ENCODE data around the gene SIL1. TPM values are rescaled to one million over a fixed set of nuclear protein-coding genes. Genes with fewer than 3 reads are reported as not detected.

The SIL1 gene
- total RNA-seq, 4 donors from 2014 or later = 41.4 to 63.1 (median 52.8) TPM

DNA sequence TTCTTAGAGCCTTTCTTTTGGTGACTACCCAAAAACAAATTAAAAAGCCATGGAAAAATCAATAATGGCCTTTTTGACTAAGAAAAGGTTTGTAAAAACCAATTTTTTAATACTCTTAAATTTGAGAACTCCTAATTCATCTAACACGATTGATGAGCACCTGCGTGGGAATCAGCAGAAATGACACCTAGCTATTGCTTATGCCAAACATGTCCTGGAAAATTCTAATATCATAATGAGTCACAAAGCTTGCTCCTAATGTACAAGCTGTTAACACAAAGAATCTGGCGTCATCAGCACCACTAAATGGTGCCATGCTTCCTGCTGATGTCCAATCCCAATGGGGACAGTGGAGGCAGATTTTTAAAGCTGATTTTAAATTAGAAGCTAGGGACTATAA lies 176.8 kb downstream of the SIL1 start:
- Histone ChIP-seq H3K27ac (no peak overlapping the region), H3K4me1 (no peaks in the 10 kb centered on the region), H3K4me3 (no peak overlapping the region), H3K9me3 (no peaks in the 10 kb centered on the region), H3K36me3 (peaks cover 0 to 74% (median 0%) of the 10 kb centered on the region in 3 donors), H3K27me3 (no peaks in the 10 kb centered on the region)
- no peak for DNase-seq (ENCODE audit: low spot score in 2 of 2)
- no peak for TF ChIP-seq POLR2A (IDR thresholded peaks at IDR 0.05)
- TF ChIP-seq EP300 (IDR thresholded peaks at IDR 0.05) = no peak
- TF ChIP-seq, protein P1, sequence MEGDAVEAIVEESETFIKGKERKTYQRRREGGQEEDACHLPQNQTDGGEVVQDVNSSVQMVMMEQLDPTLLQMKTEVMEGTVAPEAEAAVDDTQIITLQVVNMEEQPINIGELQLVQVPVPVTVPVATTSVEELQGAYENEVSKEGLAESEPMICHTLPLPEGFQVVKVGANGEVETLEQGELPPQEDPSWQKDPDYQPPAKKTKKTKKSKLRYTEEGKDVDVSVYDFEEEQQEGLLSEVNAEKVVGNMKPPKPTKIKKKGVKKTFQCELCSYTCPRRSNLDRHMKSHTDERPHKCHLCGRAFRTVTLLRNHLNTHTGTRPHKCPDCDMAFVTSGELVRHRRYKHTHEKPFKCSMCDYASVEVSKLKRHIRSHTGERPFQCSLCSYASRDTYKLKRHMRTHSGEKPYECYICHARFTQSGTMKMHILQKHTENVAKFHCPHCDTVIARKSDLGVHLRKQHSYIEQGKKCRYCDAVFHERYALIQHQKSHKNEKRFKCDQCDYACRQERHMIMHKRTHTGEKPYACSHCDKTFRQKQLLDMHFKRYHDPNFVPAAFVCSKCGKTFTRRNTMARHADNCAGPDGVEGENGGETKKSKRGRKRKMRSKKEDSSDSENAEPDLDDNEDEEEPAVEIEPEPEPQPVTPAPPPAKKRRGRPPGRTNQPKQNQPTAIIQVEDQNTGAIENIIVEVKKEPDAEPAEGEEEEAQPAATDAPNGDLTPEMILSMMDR (IDR thresholded peaks at IDR 0.05) = no peak
- 95 to 96% methylated on average over 3 of the region's 3 CpGs for WGBS, 2 donors

DNA sequence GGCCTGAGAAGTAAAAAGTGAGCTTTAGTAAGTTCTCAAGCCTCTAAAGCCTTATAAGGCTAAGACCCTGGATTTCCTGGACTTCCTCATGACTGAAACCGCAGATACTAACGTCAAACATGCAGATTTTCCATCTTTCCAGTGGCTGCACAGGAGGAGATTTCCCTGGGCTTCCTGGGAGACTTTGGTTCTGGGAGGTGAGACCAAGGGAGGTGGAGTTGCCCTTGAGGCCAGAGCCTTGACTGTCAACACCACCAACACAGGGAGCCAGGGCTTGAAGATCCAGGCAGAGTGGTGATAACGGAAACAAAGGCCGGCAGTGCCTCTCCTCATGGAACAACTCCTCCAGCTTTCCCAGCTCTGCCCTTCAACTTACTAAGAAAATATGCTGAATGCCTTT lies 178.3 kb downstream of the SIL1 start:
- WGBS, 2 donors = 62 to 83% methylated on average over 4 of the region's 4 CpGs
- Histone ChIP-seq H3K36me3 (peaks cover 0 to 77% (median 0%) of the 10 kb centered on the region in 3 donors), H3K27me3 (no peaks in the 10 kb centered on the region), H3K9me3 (no peaks in the 10 kb centered on the region), H3K4me3 (no peak overlapping the region), H3K27ac (peak overlapping the region in 1 of 4 donors; percentile 12), H3K4me1 (no peaks in the 10 kb centered on the region)
- DNase-seq (ENCODE audit: low spot score in 2 of 2) = no peak
- no peak for TF ChIP-seq EP300 (IDR thresholded peaks at IDR 0.05)

DNA sequence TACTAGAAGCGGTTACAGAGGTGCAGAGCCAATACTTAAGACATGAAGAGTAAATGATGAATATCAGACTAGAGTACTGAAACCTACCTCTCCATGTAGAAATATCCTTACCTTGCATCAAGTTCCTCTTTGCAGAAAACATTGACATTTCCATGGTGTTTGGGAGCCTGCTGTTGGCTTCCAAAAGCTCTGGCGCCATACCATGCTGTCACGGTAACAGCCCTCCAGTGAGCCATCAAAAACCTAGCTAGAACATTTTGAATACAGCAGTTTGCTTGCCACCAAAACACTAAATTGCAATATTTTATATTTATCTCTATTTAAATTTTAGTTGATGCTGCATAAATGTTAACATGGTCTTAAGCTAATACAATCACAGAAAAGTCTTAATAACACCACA lies 179.0 kb downstream of the SIL1 start:
- H3K9me3 ChIP-seq = no peaks in the 10 kb centered on the region
- no peak overlapping the region for H3K27ac ChIP-seq
- DNase-seq (ENCODE audit: low spot score in 2 of 2) = no peak
- no peaks in the 10 kb centered on the region for H3K27me3 ChIP-seq
- H3K4me3 ChIP-seq = no peak overlapping the region
- TF ChIP-seq, protein P1 (IDR thresholded peaks at IDR 0.05) = no peak
- TF ChIP-seq EP300 (IDR thresholded peaks at IDR 0.05) = no peak
- TF ChIP-seq POLR2A (IDR thresholded peaks at IDR 0.05) = no peak
- peaks cover 0 to 70% (median 0%) of the 10 kb centered on the region in 3 donors for H3K36me3 ChIP-seq
- H3K4me1 ChIP-seq = no peaks in the 10 kb centered on the region
- 93 to 98% methylated on average over 3 of the region's 3 CpGs for WGBS, 2 donors

DNA sequence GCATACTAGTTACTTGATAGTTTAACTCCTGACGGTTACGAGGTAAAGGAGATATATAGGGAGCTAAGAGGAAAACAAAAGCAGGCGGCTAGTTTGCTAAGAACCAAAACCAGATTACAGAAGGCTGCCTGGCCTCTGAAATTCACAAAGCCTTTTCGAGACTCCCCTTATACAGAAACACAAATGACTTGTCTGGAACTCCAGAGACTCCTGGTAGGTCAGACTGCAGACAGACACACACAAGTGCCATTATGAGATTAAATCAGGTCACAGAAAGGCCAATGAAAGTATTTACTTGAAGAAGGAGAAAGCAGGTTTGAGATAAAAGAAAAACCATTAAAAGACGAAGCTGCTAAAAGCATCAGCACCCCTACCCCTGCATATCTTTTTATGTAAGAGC lies 180.5 kb downstream of the SIL1 start:
- no peaks in the 10 kb centered on the region for H3K9me3 ChIP-seq
- no peak for DNase-seq (ENCODE audit: low spot score in 2 of 2)
- TF ChIP-seq, protein P1 (IDR thresholded peaks at IDR 0.05) = no peak
- TF ChIP-seq POLR2A (IDR thresholded peaks at IDR 0.05) (no peak), EP300 (IDR thresholded peaks at IDR 0.05) (no peak)
- H3K4me3 ChIP-seq = no peak overlapping the region
- H3K36me3 ChIP-seq = peaks cover 0 to 61% (median 0%) of the 10 kb centered on the region in 3 donors
- H3K4me1 ChIP-seq = no peaks in the 10 kb centered on the region
- no peaks in the 10 kb centered on the region for H3K27me3 ChIP-seq
- H3K27ac ChIP-seq = no peak overlapping the region
- WGBS, 2 donors = 80 to 85% methylated on average over 5 of the region's 5 CpGs

DNA sequence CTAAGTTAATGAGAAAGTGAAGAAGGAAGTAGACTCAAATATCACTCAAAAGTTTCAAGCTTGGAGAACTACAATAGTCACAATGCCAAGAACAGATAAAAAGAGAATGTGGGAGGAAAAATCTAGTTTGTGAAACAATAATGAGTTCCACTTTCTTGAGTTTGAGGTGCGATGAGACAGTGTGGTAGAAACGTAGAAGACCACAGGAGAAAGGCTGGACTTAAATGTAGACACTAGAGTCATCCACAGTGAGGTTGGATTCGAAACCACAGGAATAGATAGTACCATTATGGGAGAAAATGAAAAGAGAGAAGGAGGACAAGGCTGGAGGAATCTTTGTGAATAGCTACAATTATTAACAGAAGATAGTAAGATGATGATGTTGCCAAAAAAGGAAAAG lies 182.0 kb downstream of the SIL1 start:
- no peaks in the 10 kb centered on the region for H3K9me3 ChIP-seq
- H3K4me3 ChIP-seq = no peak overlapping the region
- no peaks in the 10 kb centered on the region for H3K27me3 ChIP-seq
- TF ChIP-seq POLR2A (IDR thresholded peaks at IDR 0.05) = no peak
- no peak for TF ChIP-seq EP300 (IDR thresholded peaks at IDR 0.05)
- DNase-seq (ENCODE audit: low spot score in 2 of 2) = no peak
- no peak overlapping the region for H3K27ac ChIP-seq
- H3K36me3 ChIP-seq = peaks cover 0 to 57% (median 0%) of the 10 kb centered on the region in 3 donors
- 91 to 94% methylated on average over 3 of the region's 3 CpGs for WGBS, 2 donors
- H3K4me1 ChIP-seq = no peaks in the 10 kb centered on the region

DNA sequence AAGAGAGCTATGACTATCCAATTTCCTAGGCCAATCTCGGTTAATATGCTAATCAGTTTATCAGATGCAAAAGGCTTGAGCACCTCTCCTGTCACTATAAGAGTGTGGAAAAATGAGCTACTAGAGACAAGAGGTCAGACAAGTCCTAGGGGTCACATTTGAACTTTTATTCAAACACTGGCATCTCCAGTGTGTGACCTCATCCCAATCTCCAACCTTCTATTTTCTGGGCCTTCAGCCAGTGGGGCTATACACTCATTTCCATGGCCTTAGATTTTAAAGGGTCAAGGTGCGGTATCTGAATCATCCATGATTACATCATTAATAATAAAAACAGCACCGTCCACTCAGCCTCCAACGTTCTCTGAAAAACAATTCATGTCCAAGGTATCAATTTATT lies 183.4 kb downstream of the SIL1 start:
- H3K9me3 ChIP-seq = no peaks in the 10 kb centered on the region
- TF ChIP-seq, protein P1 (IDR thresholded peaks at IDR 0.05) = no peak
- TF ChIP-seq POLR2A (IDR thresholded peaks at IDR 0.05) = no peak
- no peak for TF ChIP-seq EP300 (IDR thresholded peaks at IDR 0.05)
- no peaks in the 10 kb centered on the region for H3K4me1 ChIP-seq
- WGBS, 2 donors = 58 to 59% methylated on average over 4 of the region's 4 CpGs
- H3K27me3 ChIP-seq = no peaks in the 10 kb centered on the region
- no peak for DNase-seq (ENCODE audit: low spot score in 2 of 2)
- H3K4me3 ChIP-seq = no peak overlapping the region
- H3K27ac ChIP-seq = no peak overlapping the region
- H3K36me3 ChIP-seq = peaks cover 0 to 43% (median 0%) of the 10 kb centered on the region in 3 donors
